ENCODE results near the gene IDE. TPM values are rescaled to one million over a fixed set of nuclear protein-coding genes. Genes with fewer than 3 reads are reported as not detected.

The IDE gene
- total and polyA plus RNA-seq, 2 of the 13 experiments (the other 11 are each of a cell fraction or from before 2014, with no cell fraction given): 16.1 to 52.1 TPM

- TF ChIP-seq ZNF556 (CRISPR knock-in tag; IDR thresholded peaks at IDR 0.05; ENCODE audit: borderline replicate concordance): peak; percentile 77; the same call in 1 of the 2 replicates
- TF ChIP-seq MXD4 (CRISPR knock-in tag; IDR thresholded peaks at IDR 0.05): peak; percentile 56; the same call in 1 of the 2 replicates
- 0 out of 2 replicates have a peak, but pooled peaks have one; percentile 22 for TF ChIP-seq ZNF318 (CRISPR knock-in tag; IDR thresholded peaks at IDR 0.05)
- peak; percentile 71 for TF ChIP-seq ETV5 (CRISPR knock-in tag; IDR thresholded peaks at IDR 0.05; ENCODE audit: borderline replicate concordance)
- peak; percentile 91 for TF ChIP-seq KMT2A (CRISPR knock-in tag; IDR thresholded peaks at IDR 0.05)
- TF ChIP-seq SKI (IDR thresholded peaks at IDR 0.05; ENCODE audit: partially characterized antibody): peak; percentile 19
- TF ChIP-seq ZNF510 (CRISPR knock-in tag; IDR thresholded peaks at IDR 0.05; ENCODE audit: low read depth): peak; percentile 86; the same call in 1 of the 2 replicates
- TF ChIP-seq DNMT3B (CRISPR knock-in tag; conservative IDR thresholded peaks at IDR 0.05): peak; percentile 71; the same call in 1 of the 2 replicates
- TF ChIP-seq ZIK1 (CRISPR knock-in tag; IDR thresholded peaks at IDR 0.05; ENCODE audit: borderline replicate concordance, low read depth): no peak; the same call in 1 of the 2 replicates
- TF ChIP-seq ZFP41 (CRISPR knock-in tag; IDR thresholded peaks at IDR 0.05; ENCODE audit: borderline replicate concordance): peak; percentile 66; the same call in 1 of the 2 replicates
- peak; percentile 83 for TF ChIP-seq ZNF543 (CRISPR knock-in tag; IDR thresholded peaks at IDR 0.05)
- TF ChIP-seq SKIL (CRISPR knock-in tag; IDR thresholded peaks at IDR 0.05; ENCODE audit: borderline replicate concordance): peak; percentile 35; the same call in 1 of the 2 replicates
- no peak for TF ChIP-seq GABPA (IDR thresholded peaks at IDR 0.05; ENCODE audit: low read depth, low read length)
- TF ChIP-seq GABPA (CRISPR knock-in tag; IDR thresholded peaks at IDR 0.05; ENCODE audit: low read depth): peak; percentile 29; the same call in 1 of the 2 replicates
- TF ChIP-seq ZNF143 (CRISPR knock-in tag; IDR thresholded peaks at IDR 0.05): peak; percentile 81
- 0 out of 2 replicates have a peak, but pooled peaks have one; percentile 66 for TF ChIP-seq ZNF672 (CRISPR knock-in tag; IDR thresholded peaks at IDR 0.05)
- peak; percentile 36; the same call in 1 of the 2 replicates for TF ChIP-seq ZBTB33 (CRISPR knock-in tag; IDR thresholded peaks at IDR 0.05)
Measured at GRCh38 chr10:92573798-92574547, at the start of gene IDE (continued).

All from HepG2 (cell line).